Fibroblast of lung (primary cell): ENCODE results near the gene RHBDL3. TPM values are rescaled to one million over a fixed set of nuclear protein-coding genes. Genes with fewer than 3 reads are reported as not detected.
A peak's percentile ranks its signal among the peaks of the same experiment; 100 is the strongest.
"Not testable (repeated sequence)": the region's sequence is repeated elsewhere in the genome, so short reads cannot be mapped to it uniquely, and the experiment has no call there.

Experiments
- DNase-seq, 2 donors: peaks; one replicate each; pipeline versions ENCODE4 v3.0.0 to v3.0.0-alpha.2; 2010; ENCODE audit warnings: low read depth in 2 of 2
- H2AFZ ChIP-seq: 2 replicates; pipeline ENCODE4 v1.5.1; 2012; ENCODE audit warnings: low read length, control low read depth, inconsistent platforms
- H3K27ac ChIP-seq: 2 replicates; pipeline ENCODE4 v1.5.1; 2011; ENCODE audit warnings: low read length, control low read depth; ENCODE audit not compliant: insufficient read depth
- H3K27me3 ChIP-seq: 2 replicates; pipeline ENCODE4 v1.5.1; 2011; ENCODE audit warnings: mild to moderate bottlenecking, low read length; ENCODE audit not compliant: control insufficient read depth, insufficient read depth
- H3K36me3 ChIP-seq: 2 replicates; pipeline ENCODE4 v1.5.1; 2011; ENCODE audit warnings: low read length; ENCODE audit not compliant: control insufficient read depth, insufficient read depth
- H3K4me1 ChIP-seq: 2 replicates; pipeline ENCODE4 v1.5.1; 2011; ENCODE audit warnings: low read length; ENCODE audit not compliant: control insufficient read depth, insufficient read depth; ENCODE audit errors: extremely low read depth
- H3K4me2 ChIP-seq: 2 replicates; pipeline ENCODE4 v1.5.1; 2011; ENCODE audit warnings: low read length, control low read depth; ENCODE audit not compliant: insufficient read depth; ENCODE audit errors: extremely low read depth
- H3K4me3 ChIP-seq, 4 experiments: fragments of 200-600 bp in 1 of 4; sonication (generic) in 1 of 4; replicated peaks in 1 of 4; 2 replicates each; pipeline ENCODE4 v1.5.1; 2011 to 2016; ENCODE audit warnings: low read length in 4 of 4, low read depth in 3 of 4, mild to moderate bottlenecking in 3 of 4, control low read depth in 2 of 4, inconsistent platforms in 1 of 4, mixed read lengths in 1 of 4; ENCODE audit not compliant: insufficient read depth in 1 of 4; ENCODE audit errors: control extremely low read depth in 1 of 4
- H3K79me2 ChIP-seq: 2 replicates; pipeline ENCODE4 v1.5.1; 2012; ENCODE audit warnings: mild to moderate bottlenecking, low read length, inconsistent platforms; ENCODE audit not compliant: control insufficient read depth, insufficient read depth
- H3K9ac ChIP-seq: 2 replicates; pipeline ENCODE4 v1.5.1; 2011; ENCODE audit warnings: mild to moderate bottlenecking, low read length, control low read depth; ENCODE audit not compliant: insufficient read depth
- H3K9me3 ChIP-seq: 2 replicates; pipeline ENCODE4 v1.5.1; 2012; ENCODE audit warnings: low read depth, low read length; ENCODE audit not compliant: control insufficient read depth, insufficient read depth
- H4K20me1 ChIP-seq: 2 replicates; pipeline ENCODE4 v1.5.1; 2011; ENCODE audit warnings: low read length; ENCODE audit not compliant: control insufficient read depth, insufficient read depth; ENCODE audit errors: extremely low read depth
- CTCF ChIP-seq, 2 donors: IDR thresholded peaks in 1 of 2; conservative IDR thresholded peaks in 1 of 2; 1 replicate in 1 of 2; 2 replicates in 1 of 2; pipeline ENCODE4 v1.5.1; 2011 to 2012; ENCODE audit warnings: low read length in 2 of 2, control low read depth in 1 of 2, inconsistent platforms in 1 of 2, low read depth in 1 of 2, mild to moderate bottlenecking in 1 of 2
- EZH2 ChIP-seq: IDR thresholded peaks from 2 replicates; pipeline ENCODE4 v1.5.1; 2012; ENCODE audit warnings: low read length, control low read depth, mild to moderate bottlenecking; ENCODE audit errors: missing control alignments
- polyA plus RNA-seq, 2 donors: library from polyadenylated mRNA; depleted of rRNA in 1 of 2; stranded (reverse) in 1 of 2; unstranded in 1 of 2; fragments of >200 nt; gene quantifications; 2 replicates each; pipeline ENCODE4 v1.2.1, GENCODE V29; 2011 to 2012; ENCODE audit warnings: missing spikeins in 1 of 2
- total RNA-seq: library from RNA; depleted of rRNA; stranded (reverse); fragments of >200 nt; gene quantifications from 2 replicates; pipeline ENCODE4 v1.2.1, GENCODE V29; 2014

The RHBDL3 gene
- total and polyA plus RNA-seq, 2 donors (not counting 1 experiment from before 2014, with no cell fraction given), result 0.17 to 0.43 TPM

- DNase-seq, result peak in 1 of 2 donors; percentile 35
- Histone ChIP-seq H3K4me2 (no peak overlapping the region), H3K79me2 (no peaks in the 10 kb centered on the region)
Measured at GRCh38 chr17:32261417-32261736, 4.3 kb upstream of the RHBDL3 start.

GRCh38 chr17:32261936-32262510 lies 3.6 kb upstream of the RHBDL3 start:
- Histone ChIP-seq H3K9me3 (no peaks in the 10 kb centered on the region), H3K27ac (no peak overlapping the region), H2AFZ (no peak overlapping the region), H3K79me2 (no peaks in the 10 kb centered on the region), H3K4me1 (peaks cover 8% of the 10 kb centered on the region), H3K27me3 (peaks cover 42% of the 10 kb centered on the region), H3K4me2 (no peak overlapping the region), H3K9ac (no peak overlapping the region), H3K36me3 (no peaks in the 10 kb centered on the region), H3K4me3 (no peak overlapping the region), H4K20me1 (no peaks in the 10 kb centered on the region)
- TF ChIP-seq EZH2, result no peak
- no peak for TF ChIP-seq CTCF (conservative IDR thresholded peaks at IDR 0.05 in 1 of 2, IDR thresholded peaks at IDR 0.05 in 1 of 2; ENCODE audit: low read depth in 1 of 2, low read length in 2 of 2)
- no peak for DNase-seq

More at GRCh38 chr17:32261417-32261736, 4.3 kb upstream of the RHBDL3 start:
- Histone ChIP-seq H2AFZ (no peak overlapping the region), H3K9ac (no peak overlapping the region), H4K20me1 (no peaks in the 10 kb centered on the region), H3K4me3 (no peak overlapping the region), H3K4me1 (peaks cover 6% of the 10 kb centered on the region), H3K27me3 (peaks cover 35% of the 10 kb centered on the region), H3K9me3 (no peaks in the 10 kb centered on the region), H3K36me3 (no peaks in the 10 kb centered on the region), H3K27ac (no peak overlapping the region)
- TF ChIP-seq CTCF (conservative IDR thresholded peaks at IDR 0.05 in 1 of 2, IDR thresholded peaks at IDR 0.05 in 1 of 2; ENCODE audit: low read depth in 1 of 2, low read length in 2 of 2), result no peak
- TF ChIP-seq EZH2, result no peak

- H3K27me3 ChIP-seq, result peaks cover 56% of the 10 kb centered on the region
- H3K9me3 ChIP-seq, DNase-seq, H3K4me2 ChIP-seq, H3K79me2 ChIP-seq, H3K27ac ChIP-seq, H2AFZ ChIP-seq, H3K4me3 ChIP-seq, H4K20me1 ChIP-seq, H3K36me3 ChIP-seq, H3K4me1 ChIP-seq, H3K9ac ChIP-seq: not testable (repeated sequence)
Measured at GRCh38 chr17:32263515-32263914, 2.1 kb upstream of the RHBDL3 start.
